GM13977 (cell line): ENCODE results near the gene CACNA2D3.

ENCODE experiments used
- DNase-seq: peaks from one replicate; pipeline ENCODE4 v3.0.0; 2012; ENCODE audit warnings: low spot score
- CTCF ChIP-seq: IDR thresholded peaks from 2 replicates; pipeline ENCODE4 v1.5.1; 2012; ENCODE audit warnings: mild to moderate bottlenecking, control low read depth; ENCODE audit not compliant: insufficient read depth; ENCODE audit errors: extremely low read depth, missing control alignments
- in situ Hi-C: fragments of 300-500 bp; cut with MboI; formaldehyde crosslinking; loops from one replicate; pipeline ENCODE4 v1.12.0; 2022; ENCODE audit warnings: low sequenced_read_pairs, low pct_unique_long_range_greater_than_20kb, mixed read lengths, inconsistent platforms; ENCODE audit not compliant: unreplicated experiment

Gene CACNA2D3

GRCh38 chr3:54353546-54353945 is 231.2 kb downstream of the CACNA2D3 start:
- DNase-seq = no peak
- in situ Hi-C loops = no loop called here
- no peak for TF ChIP-seq CTCF

- TF ChIP-seq CTCF = no peak
- in situ Hi-C loops = no loop called here
- DNase-seq = no peak
Observed at GRCh38 chr3:54353946-54354345, 231.6 kb downstream of the CACNA2D3 start.

GRCh38 chr3:54355800-54356199 is 233.4 kb downstream of the CACNA2D3 start:
- in situ Hi-C loops = no loop called here
- no peak for TF ChIP-seq CTCF
- no peak for DNase-seq

GRCh38 chr3:54356261-54357045 is 234.1 kb downstream of the CACNA2D3 start:
- no peak for DNase-seq
- TF ChIP-seq CTCF = no peak
- in situ Hi-C loops = no loop called here

GRCh38 chr3:54357301-54357700 is 234.9 kb downstream of the CACNA2D3 start:
- TF ChIP-seq CTCF = no peak
- in situ Hi-C loops = no loop called here
- no peak for DNase-seq

GRCh38 chr3:54358316-54358715 is 236.0 kb downstream of the CACNA2D3 start:
- in situ Hi-C loops = no loop called here

More at GRCh38 chr3:54358316-54358715, 236.0 kb downstream of the CACNA2D3 start:
- TF ChIP-seq CTCF = no peak
- no peak for DNase-seq
